Activated CD8-positive, alpha-beta memory T cell treated with anti-CD3 and anti-CD28 coated beads for 48 hours (primary cell): ENCODE data around the gene DIP2B.

ENCODE experiments used
- DNase-seq, 3 experiments: peaks; one replicate each; pipeline ENCODE4 v3.0.0-alpha.2; 2020; ENCODE audit warnings: low read depth in 2 of 3, low spot score in 2 of 3

Gene DIP2B

GRCh38 chr12:50611021-50611744 lies 106.4 kb downstream of the DIP2B start:
- no peak for DNase-seq

- DNase-seq = no peak
These were observed 108.1 kb downstream of the DIP2B start for GRCh38 chr12:50612882-50613281.

DNA sequence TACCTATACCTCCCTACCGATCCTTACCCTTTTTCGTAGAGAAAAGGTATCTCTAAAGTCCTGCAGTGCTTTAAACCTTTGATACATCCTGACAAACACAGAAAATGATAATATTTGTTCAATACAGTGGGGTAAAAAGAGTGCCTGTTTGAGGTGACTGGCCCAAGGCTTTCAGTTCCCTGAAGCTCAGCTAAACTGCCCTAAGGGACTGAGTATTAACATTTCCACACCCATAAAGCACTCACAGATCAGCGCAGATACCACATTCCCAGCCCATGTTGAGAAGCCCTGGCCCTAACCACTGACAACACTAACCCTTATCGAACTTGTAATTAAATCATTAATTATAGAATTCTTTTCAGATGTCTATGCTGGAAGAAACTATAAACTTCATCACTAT lies 108.7 kb downstream of the DIP2B start:
- DNase-seq = no peak

GRCh38 chr12:50614167-50614759 lies 109.5 kb downstream of the DIP2B start:
- no peak for DNase-seq

DNA sequence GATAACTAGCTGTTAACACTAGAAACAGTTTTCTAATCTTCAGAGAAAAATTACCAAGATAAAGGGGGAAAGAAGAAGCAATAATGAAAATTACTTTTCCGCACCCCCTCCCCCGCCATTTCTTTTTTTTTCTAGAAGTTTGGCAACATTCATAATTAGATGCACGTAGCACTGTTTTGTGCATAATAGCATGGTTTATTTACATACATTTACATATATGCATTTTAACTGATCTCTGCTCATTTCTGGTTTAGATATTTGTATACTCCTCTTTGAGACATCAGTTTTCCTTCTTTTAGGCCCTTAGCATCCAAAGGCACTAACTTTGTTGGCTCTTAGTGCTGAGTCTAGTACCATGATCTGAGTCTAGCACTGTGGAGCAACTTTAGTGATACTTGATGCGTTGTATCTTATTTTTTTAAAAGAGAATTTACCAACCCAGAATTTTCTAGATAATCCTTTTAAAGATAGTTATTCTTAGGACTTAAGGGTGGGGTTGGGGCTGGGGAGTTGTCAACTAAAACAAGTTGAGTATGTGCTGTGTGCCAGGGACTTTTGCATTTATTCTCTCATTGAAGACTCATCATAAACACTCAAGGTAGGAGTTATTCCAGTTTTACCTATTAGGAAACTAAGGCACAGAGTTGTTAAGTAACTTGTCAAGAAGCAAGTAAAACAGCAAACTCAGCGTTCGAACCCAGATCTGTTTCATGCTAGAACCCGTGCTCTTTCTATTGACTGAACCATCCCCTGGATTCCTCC lies 110.5 kb downstream of the DIP2B start:
- no peak for DNase-seq

- no peak for DNase-seq
These were observed 111.1 kb downstream of the DIP2B start for GRCh38 chr12:50615907-50616296.

GRCh38 chr12:50617657-50618056 lies 112.9 kb downstream of the DIP2B start:
- no peak for DNase-seq

- DNase-seq = no peak
These were observed 114.3 kb downstream of the DIP2B start for GRCh38 chr12:50618864-50619609.

DNA sequence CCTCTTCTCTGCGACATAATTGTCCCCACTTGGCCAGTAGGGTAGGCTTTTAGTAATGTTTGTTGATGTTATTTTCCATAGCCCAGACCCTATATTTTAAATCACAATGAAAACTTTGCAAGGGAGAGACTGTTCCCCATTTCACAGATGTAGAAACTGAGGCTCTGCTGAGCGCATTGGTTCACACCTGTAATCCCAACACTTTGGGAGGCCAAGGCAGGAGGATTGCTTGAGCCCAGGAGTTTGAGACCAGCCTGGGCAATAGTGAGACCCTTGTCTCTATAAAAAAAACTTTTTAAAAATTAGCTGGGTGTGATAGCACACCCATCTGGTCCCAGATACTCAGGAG lies 114.8 kb downstream of the DIP2B start:
- no peak for DNase-seq

DNA sequence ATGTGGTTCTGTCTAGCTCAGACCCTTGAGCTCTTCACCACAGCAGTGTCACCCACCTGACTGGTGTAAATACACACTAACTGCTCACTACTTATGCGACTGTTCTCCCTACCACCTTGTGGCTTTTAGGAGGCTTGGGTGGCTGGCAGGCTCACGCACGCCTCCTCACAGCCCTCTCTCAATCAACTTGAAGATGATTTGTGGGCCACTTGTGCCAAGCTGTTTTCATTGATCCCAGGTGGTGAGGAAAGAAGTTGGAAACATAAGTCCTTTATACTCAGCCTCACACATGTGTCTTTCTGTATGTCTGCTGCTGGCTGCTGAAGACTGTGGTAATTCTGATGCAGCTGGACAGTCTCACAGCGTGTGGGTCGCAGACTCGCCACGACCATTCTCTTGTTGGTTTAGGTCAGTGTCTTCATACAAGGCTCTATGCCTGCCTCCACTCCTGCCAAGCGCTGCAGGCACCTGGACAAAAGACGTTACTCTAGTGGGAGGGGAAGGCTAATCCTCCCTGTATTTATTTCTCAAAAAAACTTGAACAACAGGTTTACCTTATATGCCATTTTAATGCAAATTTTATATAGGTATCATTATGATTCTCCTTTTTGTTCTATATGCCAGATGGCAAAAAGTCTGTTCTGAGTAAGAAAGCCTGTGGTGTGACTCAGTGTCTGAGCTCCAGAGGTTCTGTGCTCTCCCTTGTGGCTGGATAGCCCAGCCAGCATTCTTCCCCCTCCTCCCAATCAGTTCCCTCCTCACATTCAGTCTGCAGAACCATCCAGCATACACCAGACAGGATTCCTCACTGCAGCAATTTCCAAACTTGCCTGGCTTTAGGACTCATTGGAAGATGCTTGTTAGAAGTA lies 115.6 kb downstream of the DIP2B start:
- DNase-seq = no peak

- no peak for DNase-seq
These were observed 116.2 kb downstream of the DIP2B start for GRCh38 chr12:50620978-50621360.

GRCh38 chr12:50621399-50622300 lies 116.9 kb downstream of the DIP2B start:
- DNase-seq = no peak

- DNase-seq = no peak
These were observed 120.5 kb downstream of the DIP2B start for GRCh38 chr12:50625029-50625925.

DNA sequence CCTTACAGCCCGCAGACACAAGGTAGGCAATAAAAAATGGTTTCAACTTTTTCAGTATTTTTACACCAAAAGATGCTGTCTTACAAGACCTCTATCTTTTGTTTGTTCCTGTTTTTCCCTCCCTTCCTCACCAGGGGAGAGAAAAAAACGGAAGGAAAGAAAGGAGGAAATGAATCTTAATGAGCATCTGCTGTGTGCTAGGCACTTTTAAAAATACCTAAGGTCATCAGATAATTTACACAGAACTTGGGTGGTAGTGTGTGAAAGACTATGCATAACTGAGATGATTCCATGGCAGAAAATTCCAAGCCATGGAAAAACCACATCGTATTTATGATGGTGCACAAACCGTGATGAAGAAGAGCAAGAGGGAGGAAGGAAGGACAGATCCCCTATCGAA lies 121.2 kb downstream of the DIP2B start:
- DNase-seq = no peak

DNA sequence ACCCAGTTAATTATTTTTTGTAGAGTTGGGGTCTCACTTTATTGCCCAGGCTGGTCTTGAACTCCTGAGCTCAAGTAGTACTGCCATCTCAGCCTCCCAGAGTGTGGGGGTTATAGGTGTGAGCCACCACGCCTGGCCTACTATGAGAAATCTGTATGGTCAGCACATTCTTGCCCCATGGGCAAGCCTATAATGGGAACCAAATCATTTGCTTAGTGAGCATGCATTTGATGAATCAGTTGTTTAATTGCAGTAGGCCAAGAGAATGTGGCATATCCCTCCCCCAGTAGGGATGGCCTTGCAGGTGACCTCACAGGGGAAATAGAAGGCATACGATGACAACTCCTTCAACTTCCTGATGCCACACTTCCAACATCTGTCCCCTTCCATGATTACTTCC lies 122.7 kb downstream of the DIP2B start:
- DNase-seq = no peak

DNA sequence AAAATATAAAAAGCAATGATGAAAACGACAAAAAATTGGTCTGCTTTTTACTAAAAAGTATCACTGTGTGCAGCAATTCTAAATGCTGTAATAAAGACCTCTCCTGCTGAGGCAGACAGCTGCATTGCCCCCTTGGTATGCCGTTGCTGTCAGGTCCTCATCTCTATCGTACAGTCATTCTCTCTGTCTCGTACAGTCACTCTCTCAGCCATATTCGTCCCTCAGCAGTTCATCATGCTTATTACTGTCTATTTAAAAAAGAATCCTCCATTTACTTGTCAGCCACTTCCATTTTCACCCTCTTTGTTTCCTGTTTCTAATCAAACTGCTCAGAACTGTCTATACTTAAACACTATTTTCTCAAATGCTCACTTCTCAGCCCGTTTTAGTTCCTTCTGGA lies 123.6 kb downstream of the DIP2B start:
- no peak for DNase-seq

DNA sequence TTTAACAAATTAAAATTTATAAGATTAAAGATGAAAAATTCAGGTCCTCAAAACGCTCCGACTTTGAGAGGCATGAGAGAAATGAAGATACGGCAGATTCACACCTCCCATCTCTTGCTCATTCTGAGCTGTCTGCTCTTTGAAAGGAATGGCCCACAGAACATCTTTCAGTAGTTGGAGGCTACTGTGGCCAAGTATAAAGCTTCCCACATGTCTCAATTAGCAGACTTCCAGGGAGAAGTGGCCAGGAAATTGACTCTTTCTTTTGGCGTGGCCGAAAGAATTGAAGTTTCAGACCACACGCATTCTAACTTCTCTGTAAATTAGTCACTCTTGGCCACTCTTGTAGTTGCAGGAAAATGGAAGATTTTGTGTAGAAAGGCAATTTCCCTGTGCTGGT lies 129.2 kb downstream of the DIP2B start:
- no peak for DNase-seq

- no peak for DNase-seq
These were observed 129.6 kb downstream of the DIP2B start for GRCh38 chr12:50634379-50634778.

DNA sequence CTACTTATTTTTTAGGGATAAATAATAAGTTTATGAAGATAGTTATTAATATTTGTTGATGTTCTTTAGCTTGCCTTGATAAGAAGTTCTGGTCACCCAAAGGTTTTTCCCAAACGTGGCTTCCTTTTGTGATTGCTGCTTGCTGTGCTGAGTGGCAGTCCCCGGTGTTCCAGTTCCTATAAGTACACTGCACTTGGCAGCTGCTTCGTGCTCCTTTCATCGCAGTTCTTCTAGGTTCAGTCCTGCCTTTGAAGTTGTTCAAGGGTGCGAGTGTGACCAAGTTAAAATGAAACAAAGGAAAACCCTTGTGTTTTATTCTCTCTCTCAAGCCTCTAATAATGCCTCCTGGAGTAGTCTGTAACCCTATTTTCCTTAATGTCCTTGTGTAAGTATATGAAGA lies 130.6 kb downstream of the DIP2B start:
- DNase-seq = no peak
